NCI-H510A treated with DMSO at 0.1 percent for 48 hours (cell line): ENCODE measurements around the gene ZNF232.
"Not testable (repeated sequence)": the region's sequence is repeated elsewhere in the genome, so short reads cannot be mapped to it uniquely, and the experiment has no call there.

Source experiments
- DNase-seq: peaks from one replicate; lab custom pipeline; 2025; lab: John Stamatoyannopoulos, UW

The ZNF232 gene

GRCh38 chr17:5097101-5097834 is 14.4 kb downstream of the ZNF232 start:
- peak; percentile 43 for DNase-seq

- no peak for DNase-seq
Observed at GRCh38 chr17:5096731-5097100, 15.0 kb downstream of the ZNF232 start.

- no peak for DNase-seq
Observed at GRCh38 chr17:5092218-5093010, 19.3 kb downstream of the ZNF232 start.

- DNase-seq, result no peak
Observed at GRCh38 chr17:5080591-5080990, 31.1 kb downstream of the ZNF232 start.

- DNase-seq, result peak; percentile 89
Observed at GRCh38 chr17:5078106-5079028, 33.3 kb downstream of the ZNF232 start, which contains the start of gene ZFP3. Gene ZFP3 (plus strand): TSS chr17:5078467. CDS start chr17:5091505, 13,038 bp downstream.

GRCh38 chr17:5077781-5078105 is 33.9 kb downstream of the ZNF232 start:
- no peak for DNase-seq

GRCh38 chr17:5077275-5077674 is 34.4 kb downstream of the ZNF232 start:
- not testable (repeated sequence) for DNase-seq

- DNase-seq, result not testable (repeated sequence)
Observed at GRCh38 chr17:5075472-5075871, 36.2 kb downstream of the ZNF232 start.

GRCh38 chr17:5069724-5070123 is 42.0 kb downstream of the ZNF232 start:
- no peak for DNase-seq

- no peak for DNase-seq
Observed at GRCh38 chr17:5068236-5068635, 43.4 kb downstream of the ZNF232 start.

GRCh38 chr17:5065227-5065744 is 46.4 kb downstream of the ZNF232 start:
- DNase-seq, result no peak
